HuH-7 (cell line): ENCODE measurements around the gene CAB39L.
A peak's percentile ranks its signal among the peaks of the same experiment; 100 is the strongest.

Experiments used
- DNase-seq: peaks from one replicate; pipeline ENCODE4 v3.0.0; 2011; ENCODE audit warnings: low spot score

Gene CAB39L

DNA sequence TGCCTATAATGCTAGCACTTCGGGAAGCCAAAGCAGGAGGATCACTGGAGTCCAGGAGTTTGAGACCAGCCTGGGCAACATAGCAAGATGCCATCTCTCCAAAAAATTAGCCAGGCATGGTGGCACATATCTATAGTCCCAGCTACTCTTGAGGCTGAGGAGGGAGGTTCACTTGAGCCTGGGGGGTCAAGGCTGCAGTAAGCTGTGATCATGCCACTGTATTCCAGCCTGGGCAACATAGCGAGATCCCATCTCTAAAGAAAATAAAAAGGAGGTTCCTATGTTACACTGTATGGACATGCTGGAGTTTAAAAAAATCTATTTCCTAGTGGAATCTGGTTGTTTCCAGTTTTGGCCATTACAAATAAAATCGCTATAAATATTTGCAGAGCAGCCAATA is 2.6 kb downstream of the CAB39L start:
- no peak for DNase-seq

DNA sequence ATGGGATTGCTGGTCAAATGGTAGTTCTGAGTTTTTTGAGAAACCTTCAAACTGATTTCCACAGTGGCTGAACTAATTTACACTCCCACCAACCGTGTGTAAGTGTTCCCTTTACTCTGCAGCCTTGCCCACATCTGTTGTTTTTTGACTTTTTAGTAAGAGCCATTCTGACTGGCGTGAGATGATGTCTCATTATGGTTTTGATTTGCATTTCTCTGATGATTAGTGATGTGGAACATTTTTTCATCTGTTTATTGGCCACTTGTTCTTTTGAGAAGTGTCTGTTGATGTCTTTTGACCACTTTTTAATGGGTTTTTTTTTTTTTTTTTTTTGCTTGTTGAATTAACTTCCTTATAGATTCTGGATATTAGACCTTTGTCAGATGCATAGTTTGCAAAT is 4.3 kb downstream of the CAB39L start:
- DNase-seq, result no peak

- no peak for DNase-seq
Observed at GRCh38 chr13:49437705-49438104, 6.2 kb downstream of the CAB39L start.

GRCh38 chr13:49436890-49437289 is 7.0 kb downstream of the CAB39L start:
- DNase-seq, result no peak

DNA sequence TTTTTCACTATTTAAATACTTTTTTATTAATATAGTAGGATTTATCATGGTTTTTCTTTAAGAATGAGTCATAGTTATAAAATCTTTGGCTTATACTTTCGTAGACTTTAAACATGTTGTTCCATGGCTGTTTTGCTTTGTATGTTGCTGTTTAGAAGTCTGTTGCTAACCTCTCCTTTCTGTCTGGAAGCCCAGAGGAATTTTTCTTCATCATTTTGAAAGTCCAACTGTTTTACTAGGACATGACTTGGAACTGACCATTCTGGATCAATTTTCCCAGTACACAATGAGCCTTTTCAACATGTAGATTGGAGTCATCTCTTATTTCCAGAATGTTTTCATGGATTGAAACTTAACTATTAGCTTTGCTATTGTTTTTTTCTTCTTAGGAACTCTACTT is 7.9 kb downstream of the CAB39L start:
- no peak for DNase-seq

DNA sequence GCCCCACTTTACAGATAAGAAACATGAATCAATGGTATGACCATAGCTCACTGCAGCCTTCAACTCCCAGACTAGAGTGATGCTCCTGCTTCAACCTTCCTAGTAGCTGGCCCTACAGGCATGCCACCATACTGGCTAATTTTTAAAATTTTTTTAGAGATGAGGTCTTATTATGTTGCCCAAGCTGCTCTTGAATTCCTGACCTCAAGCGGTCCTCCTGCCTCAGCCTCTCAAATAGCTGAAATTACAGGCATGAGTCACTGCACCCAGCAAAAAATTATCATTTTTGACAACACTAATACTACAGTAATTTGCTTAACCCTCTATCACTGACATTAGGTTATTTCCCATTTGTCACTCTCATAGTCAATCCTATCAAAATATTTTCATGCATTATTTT is 14.7 kb downstream of the CAB39L start:
- DNase-seq, result no peak

DNA sequence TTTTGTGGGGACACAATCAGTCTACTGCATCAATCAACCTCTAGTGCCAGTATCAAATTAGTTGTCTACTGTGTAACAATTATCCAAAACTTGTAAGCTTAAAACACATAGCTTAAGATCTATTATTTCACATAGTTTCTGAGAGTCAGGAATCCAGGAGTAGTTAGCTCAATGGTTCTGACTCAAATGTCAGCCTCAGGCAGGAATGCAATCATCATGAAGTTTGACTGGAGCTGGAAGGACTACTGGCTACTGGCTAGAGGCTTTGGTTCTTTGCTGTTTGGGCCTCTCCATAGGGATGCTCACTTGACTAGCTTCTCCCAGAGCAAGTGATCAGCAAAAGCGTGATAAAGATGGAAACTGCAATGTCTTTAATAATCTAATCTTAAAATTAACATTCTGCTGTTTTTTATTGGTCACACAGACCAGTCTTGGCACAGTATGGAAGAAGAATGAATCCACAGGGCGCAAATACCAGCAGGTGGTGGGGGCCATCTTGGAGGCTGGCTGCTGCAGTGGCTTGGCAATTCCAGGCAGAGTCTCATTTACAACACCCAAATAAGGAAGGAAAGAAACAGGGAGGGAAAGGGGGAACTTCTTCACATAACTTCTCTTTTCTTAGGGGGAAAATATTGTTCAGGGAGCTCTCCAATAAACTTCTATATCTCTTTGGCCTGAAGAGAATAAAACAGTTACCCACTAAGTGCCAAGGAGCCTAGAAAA is 15.7 kb downstream of the CAB39L start:
- no peak for DNase-seq

- no peak for DNase-seq
Observed at GRCh38 chr13:49424011-49424560, 19.8 kb downstream of the CAB39L start.

DNA sequence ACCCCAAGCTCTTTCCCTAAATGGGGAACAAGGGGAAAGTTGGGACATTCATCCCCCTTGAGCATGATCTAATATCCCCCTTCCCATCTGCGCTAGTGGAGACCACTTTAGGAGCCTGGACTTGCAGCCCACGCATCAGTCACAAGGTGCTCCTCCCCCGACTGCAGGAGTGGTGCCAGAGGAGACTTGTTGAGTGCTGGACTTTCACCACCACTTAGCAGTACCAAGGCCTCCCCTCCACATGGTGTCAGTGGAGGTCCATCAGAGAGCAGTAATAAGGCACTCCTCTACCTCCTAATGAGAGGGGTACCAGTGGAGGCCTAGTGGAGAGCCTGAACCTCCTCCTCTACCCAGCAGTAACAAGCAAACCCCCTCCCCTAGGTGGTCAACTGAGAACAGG is 22.5 kb downstream of the CAB39L start:
- peak; percentile 42 for DNase-seq

DNA sequence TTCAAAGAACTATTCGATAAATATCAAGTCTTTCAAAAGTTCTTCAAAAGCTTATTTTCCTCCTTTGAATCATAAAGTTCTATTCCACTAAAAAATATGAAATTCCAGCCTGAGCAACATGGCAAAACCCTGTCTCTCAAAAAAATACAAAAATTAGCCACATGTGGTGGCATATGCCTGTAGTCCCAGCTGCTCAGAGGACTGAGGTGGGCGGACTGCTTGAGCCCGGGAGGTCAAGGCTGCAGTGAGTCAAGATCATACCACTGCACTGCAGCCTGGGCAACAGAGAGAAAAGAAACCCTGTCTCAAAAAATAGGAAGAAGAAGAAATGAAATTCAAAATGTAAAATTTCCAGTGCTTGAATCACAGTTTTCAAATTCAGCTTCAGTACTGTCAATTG is 24.6 kb downstream of the CAB39L start:
- DNase-seq, result no peak

DNA sequence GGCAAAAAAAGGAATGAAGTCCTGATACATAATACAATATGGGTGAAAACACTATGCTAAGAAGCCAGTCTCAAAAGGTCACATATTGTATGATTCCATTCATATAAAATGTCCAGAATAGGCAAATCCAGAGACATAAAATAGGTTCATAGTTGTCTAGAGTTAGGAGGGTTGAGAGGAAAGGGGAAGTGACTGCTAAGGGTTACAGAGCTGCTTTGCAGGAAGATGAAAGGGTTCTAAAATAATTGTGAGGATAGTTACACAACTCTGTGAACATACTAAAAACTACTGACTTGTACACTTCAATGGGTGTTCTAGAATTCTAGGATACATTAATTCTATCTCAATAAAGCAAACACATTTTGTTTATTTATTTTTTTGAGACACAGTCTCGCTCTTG is 25.7 kb downstream of the CAB39L start:
- no peak for DNase-seq

DNA sequence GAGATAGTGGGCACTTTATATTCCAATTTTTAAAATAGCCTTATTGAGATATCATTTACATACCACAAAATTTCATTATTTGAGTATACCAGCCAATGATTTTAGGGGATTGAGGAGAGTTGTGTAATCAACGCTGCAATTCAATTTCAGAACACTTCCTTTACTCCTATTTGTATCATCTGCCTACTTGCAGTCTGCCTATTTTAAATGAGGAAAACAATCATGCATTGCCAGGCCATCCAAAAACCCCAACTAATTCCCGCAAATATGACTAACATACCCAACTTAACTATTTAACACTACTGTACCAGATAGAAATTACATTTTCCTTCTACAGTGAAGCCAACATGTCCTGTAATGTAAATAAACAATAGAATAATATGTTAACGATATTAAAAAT is 26.7 kb downstream of the CAB39L start:
- DNase-seq, result no peak

DNA sequence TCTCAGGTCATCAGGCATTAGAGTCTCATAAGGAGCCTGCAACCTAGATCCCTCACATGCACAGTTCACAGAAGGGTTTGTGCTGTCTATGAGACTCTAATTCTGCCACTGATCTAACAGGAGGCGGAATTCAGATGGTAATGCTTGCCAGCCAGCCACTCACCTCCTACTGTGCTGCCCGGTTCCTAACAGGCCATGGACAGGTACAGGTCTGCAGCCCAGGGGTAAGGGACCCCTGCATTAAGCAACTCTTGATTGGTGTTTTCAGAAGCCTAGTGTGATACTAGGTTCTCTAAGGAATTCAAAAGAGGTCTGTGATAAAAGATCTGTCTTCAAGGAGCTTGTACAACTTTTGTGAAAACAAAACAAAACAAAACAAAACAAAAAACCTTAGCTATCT is 31.1 kb downstream of the CAB39L start:
- DNase-seq, result no peak

DNA sequence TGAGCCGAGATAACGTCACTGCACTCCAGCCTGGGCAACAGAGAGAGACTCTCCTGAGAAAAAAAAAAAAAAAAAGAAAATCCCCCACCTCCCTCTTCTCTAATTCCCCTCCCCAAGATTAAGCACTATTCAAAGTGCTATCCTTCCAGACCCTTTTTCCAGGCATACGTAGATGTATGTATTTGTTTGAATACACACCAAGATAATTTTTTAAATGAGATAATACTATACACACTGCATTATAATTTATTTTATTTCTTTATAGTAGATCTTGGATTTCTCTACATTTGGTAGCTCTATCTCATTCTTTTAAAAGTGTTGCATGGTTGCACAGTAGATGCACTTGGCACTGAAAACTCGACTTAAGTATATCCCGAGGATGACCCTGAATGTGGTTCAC is 32.5 kb downstream of the CAB39L start:
- no peak for DNase-seq

DNA sequence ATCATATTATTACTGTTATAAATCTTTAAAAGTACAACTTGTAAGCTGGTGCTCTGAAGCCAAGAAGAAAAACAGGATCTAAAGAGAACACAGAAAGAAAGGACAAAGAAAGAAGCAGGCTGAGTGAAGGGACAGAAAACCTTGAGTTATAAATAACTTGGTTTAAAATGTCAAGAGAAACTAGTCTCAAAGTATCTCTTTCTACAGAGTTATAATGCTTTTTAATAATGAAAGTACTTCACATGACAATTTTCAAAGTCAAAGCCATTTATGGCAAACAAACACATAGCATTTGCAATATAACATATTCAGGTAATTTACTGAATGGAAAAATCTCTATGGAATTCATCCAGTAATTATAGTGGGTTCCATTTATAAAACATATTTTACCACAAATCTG is 33.4 kb downstream of the CAB39L start:
- DNase-seq, result no peak

DNA sequence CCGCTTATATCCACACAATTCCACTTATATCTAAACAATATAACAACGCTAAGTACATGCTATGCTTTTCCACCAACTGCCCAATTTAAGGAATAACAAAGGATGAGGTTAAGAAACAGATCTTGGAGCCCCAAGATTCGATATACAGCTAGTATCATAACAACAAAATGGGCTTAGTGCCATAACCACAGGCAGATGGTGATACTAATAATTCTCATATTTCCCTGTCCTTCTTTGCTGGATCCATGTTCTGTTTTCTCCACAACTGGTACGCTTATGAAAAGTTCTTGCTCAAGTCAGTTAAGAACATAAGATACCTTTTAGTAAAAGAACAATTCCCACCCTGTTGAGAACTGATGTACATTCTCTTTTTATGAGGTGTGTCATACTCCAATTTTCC is 33.9 kb downstream of the CAB39L start:
- no peak for DNase-seq

DNA sequence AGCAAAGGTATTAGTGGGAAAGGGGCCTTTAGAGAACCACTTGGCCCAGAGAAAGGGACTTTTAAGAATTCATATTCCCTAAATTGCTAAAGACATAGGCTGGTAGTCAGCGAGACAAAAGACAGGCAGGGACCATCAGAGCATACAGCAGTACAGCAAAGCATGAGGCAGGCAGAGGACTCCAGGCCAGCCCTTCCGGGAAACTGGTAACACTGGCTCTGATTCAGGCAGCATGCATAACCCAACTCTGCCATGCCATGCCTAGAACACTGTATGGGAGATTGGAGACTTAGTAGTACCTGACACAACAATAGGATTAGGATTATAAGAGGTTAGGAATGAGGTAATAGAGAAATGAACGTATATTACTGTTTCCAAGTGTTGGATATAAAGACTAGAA is 34.9 kb downstream of the CAB39L start:
- no peak for DNase-seq

GRCh38 chr13:49407936-49408335 is 35.9 kb downstream of the CAB39L start:
- DNase-seq, result no peak

- DNase-seq, result no peak
Observed at GRCh38 chr13:49407068-49407467, 36.8 kb downstream of the CAB39L start.

- DNase-seq, result no peak
Observed at GRCh38 chr13:49404703-49405020, 39.2 kb downstream of the CAB39L start.

DNA sequence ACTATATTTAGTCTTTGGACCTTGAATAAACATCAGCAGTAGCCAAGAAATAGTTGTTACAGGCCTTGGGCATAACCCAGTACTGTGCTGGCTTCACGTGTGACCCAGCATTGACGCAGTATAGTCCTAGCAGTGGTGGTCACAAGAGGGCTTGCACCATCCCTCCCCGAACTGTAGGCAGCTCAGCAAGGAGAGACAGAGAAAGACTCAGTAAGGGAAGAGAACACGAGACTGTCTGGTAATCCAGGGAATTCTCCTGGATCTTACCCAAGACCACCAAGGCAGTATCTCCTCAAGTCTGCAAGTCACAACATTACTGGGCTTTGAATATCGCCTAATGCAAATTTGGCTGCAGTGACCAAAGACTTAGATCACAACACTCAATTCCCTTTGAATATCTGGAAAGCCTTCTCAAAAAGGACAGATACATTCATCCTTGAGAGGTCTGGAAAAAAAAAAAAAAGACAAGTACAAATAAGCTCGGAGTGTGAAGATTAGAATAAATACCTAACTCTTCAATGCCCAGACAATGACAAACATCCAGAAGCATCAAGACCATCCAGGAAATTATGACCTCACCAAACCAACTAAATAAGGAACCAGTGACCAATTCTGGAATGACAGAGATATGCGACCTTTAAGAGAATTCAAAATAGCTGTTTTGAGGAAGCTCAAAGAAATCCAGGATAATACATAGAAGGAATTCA is 39.7 kb downstream of the CAB39L start:
- no peak for DNase-seq

- DNase-seq, result no peak
Observed at GRCh38 chr13:49400755-49401659, 42.9 kb downstream of the CAB39L start.
